Endothelial cell (in vitro differentiated cells): Measurements from ENCODE around the gene C1QTNF4. TPM values are rescaled to one million over a fixed set of nuclear protein-coding genes. Genes with fewer than 3 reads are reported as not detected.

Experiments
- DNase-seq: peaks from one replicate; pipeline ENCODE4 v3.0.0; 2021; ENCODE audit warnings: low spot score
- H3K27ac Mint-ChIP-seq: one replicate; pipeline ENCODE4 v1.8.0; 2021; ENCODE audit warnings: mixed read lengths, inconsistent platforms; ENCODE audit not compliant: unreplicated experiment
- H3K27me3 Mint-ChIP-seq: one replicate; pipeline ENCODE4 v1.8.0; 2021; ENCODE audit warnings: mild to moderate bottlenecking, moderate library complexity, mixed read lengths, inconsistent platforms; ENCODE audit not compliant: unreplicated experiment
- H3K36me3 Mint-ChIP-seq: one replicate; pipeline ENCODE4 v1.8.0; 2021; ENCODE audit warnings: mild to moderate bottlenecking, low read depth, mixed read lengths, inconsistent platforms; ENCODE audit not compliant: unreplicated experiment
- H3K4me1 Mint-ChIP-seq: one replicate; pipeline ENCODE4 v1.8.0; 2021; ENCODE audit warnings: mild to moderate bottlenecking, mixed read lengths, inconsistent platforms; ENCODE audit not compliant: unreplicated experiment
- H3K4me3 Mint-ChIP-seq: one replicate; pipeline ENCODE4 v1.8.0; 2021; ENCODE audit warnings: mild to moderate bottlenecking, mixed read lengths, inconsistent platforms; ENCODE audit not compliant: unreplicated experiment
- H3K9me3 Mint-ChIP-seq: one replicate; pipeline ENCODE4 v1.8.0; 2021; ENCODE audit warnings: mixed read lengths, inconsistent platforms; ENCODE audit not compliant: unreplicated experiment
- CTCF ChIP-seq: fragments of 200-600 bp; sonication (generic); IDR thresholded peaks from one replicate; pipeline ENCODE4 v1.5.0; 2021; ENCODE audit warnings: antibody characterized with exemption; ENCODE audit not compliant: unreplicated experiment
- total RNA-seq: library from RNA; stranded (reverse); fragmentation: NEBNext Ultra II Directional; extraction: Animal tissue kit (Norgen Biotek cat#: 25700); gene quantifications from one replicate; pipeline ENCODE4 v1.2.1, GENCODE V29; 2021; ENCODE audit not compliant: unreplicated experiment

C1QTNF4 gene
- total RNA-seq, 1 donor from 2014 or later = 50.4 TPM

DNA sequence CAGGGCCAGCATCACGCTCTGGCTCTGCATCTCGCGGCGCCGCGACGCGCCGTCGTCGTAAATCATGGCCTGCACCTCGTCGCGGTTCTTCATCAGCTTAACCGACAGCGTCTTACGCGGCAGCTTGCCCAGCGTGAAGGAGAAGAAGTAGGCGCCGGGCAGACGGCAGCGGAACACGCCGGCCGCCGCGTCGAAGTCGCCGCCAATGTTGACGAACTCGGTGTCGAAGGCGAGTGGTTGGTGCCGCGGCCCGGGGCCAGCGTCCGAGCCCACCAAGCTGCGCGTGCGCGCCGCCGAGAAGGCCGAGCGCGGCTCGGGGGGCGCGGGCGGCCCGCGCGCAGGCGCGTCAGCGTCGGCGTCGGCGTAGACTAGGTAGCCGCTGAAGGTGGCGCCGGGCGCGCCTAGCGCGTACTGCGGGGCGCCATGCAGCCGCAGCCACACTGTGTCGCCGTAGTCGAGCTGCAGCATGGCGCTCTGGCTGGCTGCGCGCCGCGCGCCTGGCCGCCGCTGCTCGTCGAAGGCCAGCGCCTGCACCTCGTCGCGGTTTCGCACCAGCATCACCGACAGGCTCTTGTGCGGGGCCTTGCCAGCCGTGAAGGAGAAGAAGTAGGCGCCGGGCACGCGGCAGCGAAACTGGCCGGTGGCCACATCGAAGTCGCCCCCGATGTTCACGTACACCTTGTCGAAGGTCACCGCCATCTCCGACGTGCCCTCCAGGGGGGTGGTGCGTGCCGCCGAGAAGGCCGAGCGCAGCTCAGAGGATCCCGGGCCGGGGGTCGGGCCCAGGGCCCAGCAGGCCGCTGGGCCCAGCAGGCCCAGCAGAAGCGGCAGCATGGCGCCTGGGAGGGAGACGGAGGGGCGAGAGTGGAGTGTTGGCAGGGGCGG, 4.0 kb downstream of the C1QTNF4 start:
- Mint-ChIP-seq H3K4me1 (peaks cover 39% of the 10 kb centered on the region), H3K36me3 (peaks cover 13% of the 10 kb centered on the region), H3K4me3 (no peak overlapping the region), H3K27ac (no peak overlapping the region), H3K27me3 (peaks cover 18% of the 10 kb centered on the region), H3K9me3 (no peaks in the 10 kb centered on the region)
- no peak for DNase-seq
- TF ChIP-seq CTCF = no peak

DNA sequence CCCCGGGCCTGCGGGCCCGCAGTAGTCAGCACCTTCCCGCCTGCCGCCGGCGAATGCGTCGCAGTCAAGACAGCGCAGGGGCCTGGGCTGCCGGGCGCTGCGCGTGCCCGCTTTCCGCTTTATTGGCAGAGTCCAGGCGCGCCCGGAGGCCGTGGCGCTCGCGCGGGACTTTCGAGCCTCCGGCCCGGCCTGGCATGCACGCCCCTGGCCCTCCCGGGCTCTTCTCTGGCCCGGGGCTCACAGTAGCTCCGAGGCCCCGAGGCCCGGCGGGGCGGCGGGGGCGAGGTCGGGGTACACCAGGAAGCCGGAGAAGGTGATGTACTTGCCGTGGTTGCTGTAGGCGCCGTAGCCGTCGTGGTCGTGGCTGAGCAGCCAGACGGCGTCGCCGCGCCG, 4.6 kb downstream of the C1QTNF4 start:
- Mint-ChIP-seq H3K36me3 (peaks cover 13% of the 10 kb centered on the region), H3K27ac (no peak overlapping the region), H3K4me3 (no peak overlapping the region), H3K4me1 (peaks cover 36% of the 10 kb centered on the region), H3K9me3 (no peaks in the 10 kb centered on the region), H3K27me3 (peaks cover 15% of the 10 kb centered on the region)
- no peak for DNase-seq
- no peak for TF ChIP-seq CTCF

GRCh38 chr11:47589118-47589517, 5.1 kb downstream of the C1QTNF4 start:
- Mint-ChIP-seq H3K36me3 (peaks cover 18% of the 10 kb centered on the region), H3K27me3 (peaks cover 18% of the 10 kb centered on the region), H3K9me3 (no peaks in the 10 kb centered on the region), H3K27ac (peak overlapping the region; percentile 52), H3K4me1 (peaks cover 37% of the 10 kb centered on the region), H3K4me3 (no peak overlapping the region)
- TF ChIP-seq CTCF = no peak
- DNase-seq = no peak

GRCh38 chr11:47587723-47588326, 6.4 kb downstream of the C1QTNF4 start:
- Mint-ChIP-seq H3K27me3 (peaks cover 21% of the 10 kb centered on the region), H3K9me3 (no peaks in the 10 kb centered on the region), H3K4me3 (no peak overlapping the region), H3K4me1 (peaks cover 32% of the 10 kb centered on the region), H3K27ac (no peak overlapping the region), H3K36me3 (peaks cover 27% of the 10 kb centered on the region)
- no peak for DNase-seq
- TF ChIP-seq CTCF = no peak

- H3K9me3 Mint-ChIP-seq = no peaks in the 10 kb centered on the region
- H3K27ac Mint-ChIP-seq = no peak overlapping the region
- peak overlapping the region; percentile 58 for H3K4me3 Mint-ChIP-seq
- no peak for DNase-seq
- peaks cover 26% of the 10 kb centered on the region for H3K27me3 Mint-ChIP-seq
- H3K36me3 Mint-ChIP-seq = peaks cover 32% of the 10 kb centered on the region
- TF ChIP-seq CTCF = no peak
- H3K4me1 Mint-ChIP-seq = peaks cover 29% of the 10 kb centered on the region
These were observed 7.0 kb downstream of the C1QTNF4 start for GRCh38 chr11:47587039-47587716.
